ENCODE data around the gene MAP4K4.

MAP4K4 gene

DNA sequence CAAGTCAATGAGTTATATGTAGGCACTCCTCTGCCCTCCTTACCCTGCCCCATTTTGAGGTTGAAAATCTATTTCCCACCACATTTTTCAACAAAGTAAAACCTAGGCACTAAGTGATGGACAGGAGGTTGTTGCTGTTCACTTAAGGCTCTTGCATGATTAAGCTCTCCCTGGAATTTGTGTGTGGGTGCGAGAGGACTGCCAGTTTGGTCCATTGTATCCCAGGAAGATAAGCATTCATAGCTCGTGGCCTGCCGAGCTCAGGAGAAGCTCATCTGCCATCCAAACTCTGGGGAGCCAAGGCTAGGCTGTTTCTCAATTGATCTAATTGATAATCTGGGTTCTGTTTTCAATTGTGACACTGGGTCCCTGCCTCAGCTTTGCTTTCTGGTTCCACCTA is 4.7 kb upstream of the MAP4K4 start:
- no peak for DNase-seq (ENCODE audit: low spot score)

DNA sequence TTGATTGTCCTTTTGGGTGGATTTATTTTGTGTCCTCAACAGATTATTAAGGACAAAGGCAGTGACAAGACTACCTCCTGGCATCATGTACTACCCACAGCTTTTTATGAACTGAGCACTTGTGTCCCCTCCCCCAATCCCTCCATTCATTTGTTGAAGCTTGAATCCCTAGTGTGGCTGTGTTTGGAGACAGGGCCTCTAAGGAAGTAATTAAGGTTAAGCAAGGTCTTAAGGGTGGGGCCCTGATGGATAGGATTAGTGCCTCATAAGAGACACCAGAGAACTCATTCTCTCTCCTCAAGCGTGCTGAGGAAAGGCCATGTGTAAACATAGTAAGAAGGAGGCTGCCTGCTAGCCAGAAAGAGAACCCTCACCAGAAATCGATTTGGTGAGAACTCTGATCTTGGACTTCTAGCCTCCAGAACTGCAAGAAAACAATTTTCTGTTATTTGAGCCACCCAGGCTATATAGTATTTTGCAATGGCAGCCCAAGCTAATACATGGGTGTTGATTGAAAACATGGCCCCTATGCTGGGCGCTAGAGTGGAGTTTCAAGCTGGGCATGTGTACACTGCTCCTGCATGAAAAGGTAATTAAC is 3.4 kb upstream of the MAP4K4 start:
- no peak for DNase-seq (ENCODE audit: low spot score)

DNA sequence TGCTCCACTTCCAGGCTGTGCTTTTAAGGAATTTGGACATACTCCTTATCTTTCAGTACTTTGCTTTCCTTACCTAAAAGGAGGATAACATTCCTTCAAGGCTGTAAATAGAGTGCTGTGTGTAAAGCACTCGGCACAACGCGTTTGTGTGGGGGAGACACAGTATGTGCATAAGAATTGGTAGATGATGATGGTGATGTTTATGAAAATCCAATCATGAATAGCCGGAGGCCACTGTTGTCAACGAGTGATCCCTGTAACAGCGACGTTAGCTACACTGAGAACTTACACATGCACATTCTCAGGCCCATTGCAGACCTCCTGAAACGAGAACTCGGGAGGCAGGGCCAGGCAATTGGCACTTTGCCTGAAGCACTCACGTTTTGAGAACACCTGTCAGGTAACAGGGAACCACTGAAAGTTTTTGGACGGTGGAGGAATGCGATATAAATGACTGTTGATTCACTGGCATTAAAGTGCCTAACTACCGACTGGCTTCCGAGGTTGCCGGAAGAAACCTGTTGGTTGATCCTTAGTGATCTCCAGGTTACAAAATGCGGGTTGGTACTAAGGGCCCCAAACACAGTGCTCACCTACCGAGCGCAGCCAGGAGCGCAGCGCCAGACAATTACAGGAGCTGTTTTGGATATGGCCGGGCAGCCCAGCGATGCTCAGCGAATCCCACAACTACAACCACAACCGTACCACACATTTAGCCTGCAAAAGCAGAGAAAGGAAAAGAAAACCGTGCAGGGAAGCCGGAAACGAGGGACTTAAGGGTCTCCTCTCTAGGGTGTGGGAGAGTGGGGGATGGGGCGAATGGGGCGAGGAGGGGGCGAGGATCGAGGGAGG is 1.0 kb upstream of the MAP4K4 start:
- DNase-seq (ENCODE audit: low spot score), result no peak

DNA sequence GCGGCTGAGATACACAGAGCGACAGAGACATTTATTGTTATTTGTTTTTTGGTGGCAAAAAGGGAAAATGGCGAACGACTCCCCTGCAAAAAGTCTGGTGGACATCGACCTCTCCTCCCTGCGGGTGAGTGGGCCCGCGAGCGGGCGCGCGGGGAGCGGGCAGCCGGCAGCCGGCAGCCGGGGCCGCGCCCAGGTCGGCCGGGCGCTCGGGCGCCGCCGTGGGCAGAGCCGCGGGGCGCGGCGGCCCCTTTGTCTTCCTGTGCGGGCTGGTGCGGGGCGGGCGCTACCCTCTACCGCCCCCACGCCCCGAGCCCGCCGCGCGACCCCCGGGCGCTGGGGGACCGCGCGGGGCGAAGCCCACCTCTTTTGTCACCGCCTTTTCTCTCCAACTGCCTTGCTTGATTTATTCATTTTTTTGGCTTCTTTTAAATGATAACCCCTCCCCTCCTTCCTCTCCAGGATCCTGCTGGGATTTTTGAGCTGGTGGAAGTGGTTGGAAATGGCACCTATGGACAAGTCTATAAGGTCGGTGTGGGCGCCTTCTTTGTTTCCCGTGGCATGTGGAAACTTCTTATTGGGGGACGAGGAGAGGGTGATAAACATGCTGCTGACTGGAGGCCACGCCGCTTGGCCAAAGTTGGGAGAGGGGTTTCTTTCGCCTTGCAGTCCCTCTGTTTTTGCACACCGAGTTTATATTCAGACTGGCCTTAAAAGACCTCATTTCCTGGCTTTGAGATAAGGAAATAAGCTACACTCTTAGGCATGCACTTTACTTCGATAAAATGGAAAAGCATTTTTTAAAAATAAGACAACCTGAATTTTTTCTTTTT is 722 bp downstream of the MAP4K4 start:
- peak; percentile 10 for DNase-seq (ENCODE audit: low spot score)

DNA sequence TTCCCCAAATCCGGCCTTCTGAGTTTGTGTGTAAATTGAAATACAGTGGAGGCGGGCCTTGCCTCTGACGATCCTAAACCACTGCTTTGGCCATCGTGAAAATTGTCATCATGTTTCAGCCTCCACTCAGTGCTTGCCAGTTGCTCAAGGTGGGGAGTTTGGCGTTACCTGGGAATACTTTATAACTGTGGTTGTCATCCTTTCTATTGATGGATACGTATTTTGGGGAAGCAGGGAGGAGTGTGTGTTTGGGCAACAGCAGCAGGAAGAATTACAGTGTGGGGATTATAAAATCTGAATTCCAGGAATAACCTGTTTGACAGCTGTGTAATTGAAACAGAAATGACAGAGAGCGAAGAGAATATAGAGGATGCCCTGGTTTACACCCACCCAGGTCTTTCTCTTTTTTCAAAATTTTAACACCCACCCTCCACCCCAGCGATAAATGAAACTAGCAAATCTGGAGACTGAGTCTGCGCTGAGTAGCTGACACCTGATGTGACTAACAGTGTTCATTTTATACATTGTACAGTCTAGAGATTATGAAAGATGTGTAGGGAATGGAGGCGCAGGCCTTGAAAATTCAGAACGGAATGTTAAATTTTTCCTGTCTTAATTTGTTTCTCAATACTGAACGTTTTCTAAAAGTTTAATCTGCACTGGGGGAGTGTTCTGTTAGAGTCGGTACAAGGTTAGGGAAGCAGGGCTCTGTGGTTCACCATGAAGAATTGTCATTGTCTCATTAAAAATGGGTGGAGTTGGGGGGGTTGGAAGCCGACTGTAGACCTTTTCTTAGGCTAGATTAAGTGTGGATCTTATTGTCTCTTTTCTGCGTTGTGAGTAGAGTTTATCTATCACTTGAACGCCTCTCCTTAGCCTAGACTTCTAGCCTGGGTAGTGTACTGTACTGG is 1.6 kb downstream of the MAP4K4 start:
- peak; percentile 38 for DNase-seq (ENCODE audit: low spot score)

DNA sequence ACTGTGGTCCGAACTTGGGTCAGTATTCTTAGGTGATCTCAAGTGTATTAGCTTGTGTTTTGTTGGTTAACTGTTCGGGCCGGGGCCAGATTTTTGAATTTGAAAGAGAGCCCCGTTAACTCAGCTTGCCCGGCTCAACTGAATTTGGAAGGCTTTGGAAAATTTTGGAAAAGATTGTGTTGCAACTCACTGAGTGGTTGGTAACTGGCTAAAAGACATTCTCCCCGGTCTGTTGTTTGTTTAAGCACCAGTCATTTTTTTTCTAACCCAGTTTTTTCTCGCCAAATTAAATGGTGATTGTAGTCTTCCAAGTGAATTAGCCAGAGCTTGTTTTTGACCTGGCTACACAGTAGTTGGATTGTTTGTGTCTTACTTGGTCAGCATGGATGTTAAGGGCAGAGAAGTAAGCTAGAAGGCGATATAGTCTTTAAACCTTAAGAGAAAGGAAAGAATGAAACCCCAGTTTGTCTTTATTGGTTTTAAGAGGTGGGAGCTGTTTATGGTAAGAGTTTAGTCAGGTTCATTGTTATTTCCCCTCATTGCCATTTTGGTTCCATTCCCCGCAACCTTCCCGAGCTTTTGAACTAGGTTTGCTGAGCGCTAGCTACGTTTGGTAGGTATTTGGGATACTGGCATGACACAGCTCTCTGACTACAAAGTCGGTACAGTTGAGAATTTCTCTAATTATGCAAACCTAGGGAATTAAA is 2.4 kb downstream of the MAP4K4 start:
- no peak for DNase-seq (ENCODE audit: low spot score)

DNA sequence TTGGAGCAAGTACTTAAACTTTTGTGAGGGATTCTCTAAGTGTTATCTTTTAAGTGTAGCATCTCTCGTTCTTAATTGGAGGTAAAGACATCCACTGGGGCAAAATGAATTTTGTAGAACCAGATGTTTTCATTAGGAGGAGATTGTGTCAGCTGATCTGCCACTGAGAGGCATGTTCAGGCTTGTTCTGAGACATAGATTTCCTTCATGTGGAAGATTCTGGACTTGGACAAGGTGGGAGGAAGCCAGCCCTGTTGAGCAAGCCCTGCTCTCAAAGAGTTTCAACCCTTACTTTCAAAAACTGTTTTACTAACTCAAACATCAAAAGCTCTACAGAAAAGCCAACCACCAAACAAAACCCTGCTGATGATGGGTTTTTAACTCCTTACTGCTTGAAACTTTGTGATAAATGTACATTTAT is 6.5 kb downstream of the MAP4K4 start:
- no peak for DNase-seq (ENCODE audit: low spot score)

DNA sequence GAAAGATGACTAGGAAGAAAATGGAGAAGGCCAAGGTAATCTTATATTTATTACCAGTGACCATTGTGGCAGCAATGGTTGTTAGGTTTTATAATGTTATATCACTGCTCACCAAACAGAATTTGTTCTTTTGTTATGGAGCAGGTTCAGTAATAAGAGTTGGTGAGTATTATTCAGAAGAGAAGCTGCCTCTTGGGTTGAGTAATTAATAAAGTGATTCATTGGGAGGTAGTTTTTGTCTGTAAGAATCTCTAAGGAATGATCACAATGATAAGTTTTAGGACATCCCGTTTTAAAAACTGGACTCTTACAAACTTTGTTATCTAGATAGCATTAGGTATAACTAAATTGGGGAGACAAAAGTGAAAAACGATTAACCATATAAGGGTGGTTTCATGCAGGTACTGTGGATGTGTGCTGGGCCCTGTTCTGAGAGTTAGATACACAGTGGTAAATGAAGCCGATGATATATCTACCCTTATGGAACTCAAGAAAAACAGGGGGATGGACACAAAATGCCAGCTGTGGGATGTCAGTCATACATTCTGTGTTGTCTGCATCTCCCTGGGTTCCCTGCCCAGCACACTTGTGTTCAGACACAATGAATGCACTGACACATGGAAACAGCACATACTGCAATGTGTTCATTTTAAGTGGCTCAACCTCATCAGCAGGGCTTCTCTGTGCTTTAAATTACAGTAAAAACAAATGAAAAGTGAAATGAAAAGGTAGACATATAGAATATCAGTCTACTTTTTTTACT is 7.5 kb downstream of the MAP4K4 start:
- no peak for DNase-seq (ENCODE audit: low spot score)

DNA sequence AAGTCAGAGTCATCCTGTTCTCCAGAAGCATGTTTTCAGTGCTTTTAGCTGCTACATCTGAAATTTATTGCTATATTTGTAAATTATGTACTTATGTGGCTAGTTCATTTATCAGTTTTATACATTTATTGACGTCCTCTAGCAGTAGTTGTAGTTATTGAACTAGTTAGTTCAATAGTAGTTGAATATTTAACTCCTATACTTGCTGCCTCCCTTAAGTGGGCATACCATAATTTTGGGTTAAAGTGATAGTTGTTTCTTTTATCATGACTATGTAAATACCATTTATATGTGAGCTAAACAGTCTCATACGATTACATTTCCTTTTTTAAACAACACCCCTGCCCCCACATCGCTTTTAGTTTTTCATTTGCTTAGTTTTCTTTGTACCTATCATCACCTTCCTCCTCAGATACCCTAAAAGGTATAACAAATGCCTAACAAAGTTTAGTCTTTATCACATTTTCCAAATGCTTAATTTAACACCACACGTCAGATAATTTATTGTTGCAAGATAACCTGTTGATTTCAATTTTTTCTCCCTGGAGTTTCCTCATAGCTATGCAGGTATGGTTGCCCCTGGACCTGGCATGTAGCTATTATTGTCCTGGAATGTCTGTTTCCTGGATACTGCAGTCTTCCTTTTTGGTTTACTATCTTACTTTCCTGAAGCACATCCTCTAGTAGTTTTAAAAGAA is 8.8 kb downstream of the MAP4K4 start:
- no peak for DNase-seq (ENCODE audit: low spot score)

DNA sequence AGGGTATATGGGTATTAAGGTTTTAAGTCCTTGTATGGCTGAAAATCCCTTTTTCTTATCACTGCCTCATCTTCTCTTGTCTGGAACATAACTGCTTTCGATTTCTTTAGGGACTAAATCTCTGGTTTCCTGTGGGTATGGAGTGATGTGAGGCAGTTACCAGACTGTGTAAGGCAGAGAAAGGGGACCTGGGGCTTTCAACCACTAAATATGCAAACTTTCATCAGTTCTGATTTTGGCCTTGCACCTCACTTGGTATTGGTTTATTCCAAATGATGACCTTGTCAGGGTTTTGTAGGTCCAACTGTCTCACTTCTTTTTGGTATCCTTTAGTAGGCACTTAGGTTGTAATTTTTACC is 9.3 kb downstream of the MAP4K4 start:
- peak; percentile 53 for DNase-seq (ENCODE audit: low spot score)

DNA sequence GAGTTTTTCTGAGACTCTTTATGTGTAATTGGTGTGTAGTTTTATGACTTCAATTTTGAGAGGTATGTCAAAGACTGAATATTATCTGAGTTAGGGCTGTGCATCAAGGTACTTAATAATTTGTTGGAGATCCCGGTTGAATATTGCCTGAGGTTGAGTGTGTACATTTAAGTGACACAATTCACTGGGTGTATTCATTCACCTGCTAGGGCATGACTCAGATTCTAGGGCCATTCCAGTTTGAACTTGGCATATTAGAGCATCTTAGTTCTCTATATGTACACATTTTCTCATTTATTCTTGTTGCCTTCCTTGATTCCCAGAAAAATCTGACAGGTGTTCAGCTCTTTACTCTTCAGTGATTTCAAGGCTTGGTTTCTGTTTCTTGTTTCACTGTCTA is 12.5 kb downstream of the MAP4K4 start:
- DNase-seq (ENCODE audit: low spot score), result no peak

DNA sequence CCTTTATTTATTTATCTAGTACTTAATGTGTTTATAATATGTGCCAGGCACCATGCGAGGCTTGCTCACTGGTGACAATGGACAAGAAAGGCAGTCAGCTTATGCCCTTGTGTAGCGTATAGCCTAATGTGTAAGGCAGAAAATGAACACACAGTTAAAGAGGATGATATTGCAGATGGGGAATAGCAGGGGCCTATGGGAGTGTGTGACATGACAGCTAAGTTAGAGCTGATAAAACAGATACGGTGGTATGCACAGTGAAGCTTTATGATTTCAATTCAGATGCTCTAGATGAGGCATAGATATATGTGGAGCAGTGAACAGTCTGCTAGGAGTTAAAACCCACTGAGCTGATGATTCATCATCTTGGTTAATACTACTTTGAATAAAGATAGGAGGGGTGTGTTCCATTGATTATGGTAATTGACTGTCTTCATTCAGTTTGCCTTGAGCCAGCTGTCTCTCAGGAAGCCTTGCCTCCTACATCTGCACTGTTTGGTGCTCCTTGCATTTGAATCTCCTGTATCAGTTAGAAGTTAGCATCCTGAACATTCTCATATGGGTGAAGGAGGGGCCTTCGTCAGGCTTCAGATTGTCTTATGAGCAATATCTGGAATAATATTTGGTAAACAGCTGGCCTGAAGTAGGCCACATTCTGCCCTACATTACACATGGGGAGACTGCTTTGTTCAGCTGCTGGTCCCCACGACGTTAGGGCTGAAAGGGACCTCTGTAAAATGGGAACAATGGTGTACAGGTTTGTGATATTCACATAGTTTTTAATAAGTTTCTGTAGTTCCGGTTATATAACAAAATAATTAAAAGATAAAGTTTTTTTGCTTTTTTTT is 13.2 kb downstream of the MAP4K4 start:
- peak; percentile 65 for DNase-seq (ENCODE audit: low spot score)

DNA sequence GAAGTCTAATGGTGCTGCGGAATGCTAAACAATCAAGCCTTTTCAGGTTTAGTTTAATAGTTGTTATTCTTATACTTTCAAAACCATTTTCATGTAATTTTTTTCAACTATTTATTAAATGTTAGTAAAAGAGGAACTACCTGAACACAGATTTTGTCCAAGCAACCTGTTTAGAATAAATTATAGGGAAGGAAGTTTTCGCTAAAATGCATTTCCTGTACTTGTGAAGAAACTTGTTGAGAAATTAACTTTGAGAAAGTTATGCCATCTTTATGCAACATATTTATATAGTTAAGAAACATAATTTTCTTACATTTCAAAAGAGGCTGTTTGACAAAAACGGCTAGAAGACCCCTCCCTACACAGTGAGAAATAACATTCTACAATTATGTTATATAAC is 16.6 kb downstream of the MAP4K4 start:
- no peak for DNase-seq (ENCODE audit: low spot score)

DNA sequence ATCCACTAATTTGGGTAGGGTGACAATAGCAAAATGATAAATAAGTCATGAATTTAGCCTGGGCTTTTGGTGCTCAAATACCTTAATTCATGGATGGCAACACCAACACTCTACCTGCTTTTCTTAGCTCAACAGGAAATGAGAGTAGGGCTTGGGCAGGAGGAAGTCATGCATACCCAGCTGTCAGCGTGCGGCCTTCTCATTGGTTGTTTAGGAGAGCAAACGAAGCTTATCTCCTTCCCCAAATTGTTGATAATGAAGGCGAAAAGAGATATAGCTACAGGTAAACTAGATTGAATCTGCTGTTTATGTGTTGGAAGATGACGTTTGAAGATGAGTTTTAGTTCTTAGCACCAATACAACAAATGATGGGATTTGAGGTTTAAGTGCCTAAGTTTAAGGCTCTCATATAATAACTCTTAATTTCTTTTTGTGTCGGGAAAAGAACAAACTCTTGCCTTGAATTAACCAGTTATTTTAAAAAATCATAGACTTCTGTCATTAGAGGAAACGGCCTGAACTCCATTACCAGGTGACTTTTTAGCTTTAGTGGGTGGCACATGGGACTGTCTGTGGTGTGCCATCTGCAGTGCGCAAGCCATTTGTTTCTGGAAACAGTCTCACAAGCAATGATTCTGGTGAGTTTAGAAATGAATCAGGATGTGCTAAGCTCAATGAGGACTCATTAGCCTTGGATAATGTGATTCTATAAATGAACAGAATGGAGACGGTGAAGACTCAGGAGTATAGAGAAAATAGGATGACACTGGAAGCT is 19.8 kb downstream of the MAP4K4 start:
- DNase-seq (ENCODE audit: low spot score), result peak; percentile 70

DNA sequence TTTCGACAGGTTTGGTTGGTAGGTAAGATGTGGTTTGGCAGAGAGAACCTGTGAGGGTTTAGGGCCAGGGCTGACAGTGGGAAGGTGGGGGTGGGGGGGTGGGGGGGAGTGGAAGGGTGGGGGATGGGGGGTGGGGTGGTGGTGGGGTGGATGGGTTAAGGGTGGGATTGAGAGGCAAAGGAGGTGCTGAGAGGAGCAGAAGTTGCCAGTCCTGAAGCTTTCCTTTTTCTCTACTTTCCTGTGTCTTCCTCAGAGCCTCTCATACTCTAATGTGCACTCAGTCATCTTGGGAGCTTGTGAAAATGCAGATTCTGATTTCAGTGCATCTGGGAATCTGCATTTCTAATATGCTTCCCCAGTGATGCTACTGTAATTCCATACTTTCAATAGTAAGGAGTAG is 21.0 kb downstream of the MAP4K4 start:
- no peak for DNase-seq (ENCODE audit: low spot score)

DNA sequence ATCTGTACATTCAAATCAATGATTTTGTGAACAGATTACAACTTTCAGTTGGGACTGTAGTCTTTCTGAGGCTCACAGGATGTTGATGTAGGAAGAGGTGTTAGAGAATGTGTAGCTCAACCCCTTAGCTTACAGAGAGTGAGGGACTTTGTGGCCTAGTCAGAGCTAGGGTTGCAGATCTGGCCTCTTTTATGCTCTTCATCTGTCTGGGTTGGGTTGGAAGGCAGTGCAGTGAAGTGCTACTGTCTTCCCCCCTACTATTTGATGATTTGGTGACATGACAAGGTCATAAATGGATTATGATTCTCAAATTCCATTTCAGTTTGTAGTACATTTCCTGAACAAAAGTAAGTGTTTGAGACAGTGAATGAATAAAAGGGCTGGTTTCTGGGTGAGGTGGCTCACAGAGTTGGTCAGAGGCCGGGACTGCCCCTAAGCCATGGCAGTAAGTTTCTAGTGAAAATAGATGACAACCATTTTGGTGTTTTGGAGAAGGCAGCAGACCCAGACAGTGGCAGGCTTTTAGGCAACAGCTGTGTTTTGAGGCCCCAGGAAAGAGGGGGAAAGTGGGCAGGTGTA is 21.6 kb downstream of the MAP4K4 start:
- DNase-seq (ENCODE audit: low spot score), result peak; percentile 56

DNA sequence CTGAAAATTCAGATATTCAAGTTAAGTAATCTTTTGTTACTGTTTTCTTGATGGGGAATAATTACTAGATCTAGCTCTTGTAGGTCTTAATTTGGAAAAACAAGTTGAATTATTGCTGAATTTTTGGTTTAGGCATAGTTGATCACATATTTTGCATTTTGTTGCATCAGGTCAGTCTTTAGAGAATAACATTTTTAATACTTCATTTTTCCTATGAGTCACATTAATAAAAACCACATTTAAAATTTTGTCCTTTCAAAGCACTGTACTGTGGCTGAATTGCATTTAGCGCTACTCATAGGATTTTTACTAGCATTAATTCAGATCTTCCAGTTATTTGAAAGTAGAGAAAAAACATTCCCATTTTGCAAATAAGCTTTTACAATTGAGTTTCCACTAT is 23.2 kb downstream of the MAP4K4 start:
- no peak for DNase-seq (ENCODE audit: low spot score)

DNA sequence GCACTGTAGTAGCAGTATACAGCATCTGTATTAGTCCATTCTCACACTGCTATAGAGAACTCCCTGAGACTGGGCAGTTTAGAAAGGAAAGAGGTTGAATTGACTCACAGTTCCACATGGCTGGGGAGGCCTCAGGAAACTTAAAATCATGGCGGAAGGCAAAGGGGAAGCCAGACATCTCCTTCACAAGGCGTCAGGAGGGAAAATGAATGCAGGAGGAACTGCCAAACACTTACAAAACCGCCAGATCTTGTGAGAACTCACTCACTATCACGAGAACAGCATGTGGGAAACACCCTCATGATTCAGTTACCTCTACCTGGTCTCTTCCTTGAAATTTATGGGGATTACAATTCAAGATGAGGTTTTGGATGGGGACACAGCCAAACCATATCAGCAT is 25.4 kb downstream of the MAP4K4 start:
- DNase-seq (ENCODE audit: low spot score), result no peak
